ENCODE data around the gene ELL2.

ELL2 gene

DNA sequence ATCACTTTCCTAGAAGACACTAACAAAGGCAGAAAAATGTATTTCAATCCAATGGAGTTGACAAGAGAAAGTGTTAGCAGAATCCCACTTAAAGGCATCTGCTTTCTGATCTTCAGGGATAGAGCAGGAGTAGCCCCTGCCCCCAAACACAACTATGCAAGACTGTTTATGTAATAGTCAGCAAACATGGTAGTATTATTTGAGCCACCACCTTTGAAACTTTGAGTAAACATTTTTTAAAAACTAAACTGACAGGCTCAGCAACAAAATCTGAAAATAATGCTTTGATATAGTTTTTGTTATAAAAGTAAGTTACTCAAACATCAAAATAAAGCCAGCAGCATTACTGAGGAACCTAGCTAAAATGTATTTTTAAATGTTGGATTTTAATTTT is 4.8 kb downstream of the ELL2 start:
- Histone ChIP-seq H3K4me1 (ENCODE audit: control insufficient read depth, low read depth, low read length) (peaks cover 19% of the 10 kb centered on the region), H3K4me3 (ENCODE audit: low read length) (no peak overlapping the region), H2BK5ac (ENCODE audit: low read length) (no peak overlapping the region), H3K79me1 (ENCODE audit: low read length) (peaks cover 24% of the 10 kb centered on the region), H2AK5ac (ENCODE audit: low read length) (no peak overlapping the region), H2BK15ac (replicated peaks; ENCODE audit: low read depth) (no peak overlapping the region), H3K27ac (ENCODE audit: low read depth, low read length) (no peak overlapping the region), H3K36me3 (ENCODE audit: control insufficient read depth, insufficient read depth, low read length) (no peaks in the 10 kb centered on the region), H3K4ac (ENCODE audit: low read depth, low read length) (no peak overlapping the region), H2BK120ac (ENCODE audit: low read depth, low read length) (no peak overlapping the region), H3K9ac (ENCODE audit: low read length) (no peak overlapping the region), H3K18ac (ENCODE audit: low read length) (no peak overlapping the region), H3K79me2 (ENCODE audit: control insufficient read depth, insufficient read depth, low read length) (peaks cover 57% of the 10 kb centered on the region), H4K5ac (ENCODE audit: low read length) (no peak overlapping the region), H3K56ac (ENCODE audit: low read length) (no peak overlapping the region), H3K4me2 (ENCODE audit: low read length) (no peak overlapping the region), H3K23ac (ENCODE audit: low read length) (no peak overlapping the region), H4K8ac (ENCODE audit: low read depth, low read length) (no peak overlapping the region), H3K27me3 (ENCODE audit: insufficient read depth, low read length, poor library complexity) (no peaks in the 10 kb centered on the region)
- no peak for DNase-seq

DNA sequence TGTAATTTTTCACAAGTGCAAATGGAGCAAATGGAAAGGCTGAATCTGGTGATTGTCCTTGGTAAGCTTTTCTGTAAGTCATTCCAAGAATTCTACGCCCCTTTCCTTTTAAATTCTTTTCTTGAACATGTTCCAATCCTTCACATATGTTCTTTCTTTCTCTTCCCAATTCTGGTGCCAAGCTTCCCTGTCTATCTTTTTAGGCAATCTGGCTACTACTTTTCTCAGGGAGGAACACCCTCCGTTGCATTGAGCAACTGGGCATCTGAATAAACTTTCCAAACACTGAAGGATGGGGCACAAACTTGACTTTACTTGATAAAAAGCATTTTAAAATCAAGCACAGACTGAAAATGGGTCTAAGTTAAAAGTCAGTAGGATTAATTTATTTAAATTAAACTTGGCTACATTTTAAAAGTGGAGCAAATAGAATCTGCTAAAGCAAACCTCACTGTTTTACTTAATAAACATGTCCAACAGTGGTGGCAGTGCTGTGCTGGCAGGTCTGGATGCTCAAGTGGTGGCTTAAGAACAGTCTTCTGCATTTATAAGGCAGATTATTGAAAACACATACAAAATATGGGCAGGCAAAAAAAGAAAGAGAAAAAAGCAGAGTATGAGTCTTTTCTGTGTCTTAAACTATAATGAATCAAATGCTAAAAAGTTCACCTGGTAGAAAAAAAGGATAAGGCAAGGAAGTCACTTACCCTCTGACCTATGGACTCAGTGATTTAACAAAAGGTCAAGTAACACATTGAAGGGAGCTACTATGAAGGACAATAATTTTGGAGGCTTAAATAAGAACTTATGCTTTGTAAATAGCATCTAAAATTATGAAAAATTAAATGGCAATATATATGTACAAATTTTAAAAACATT is 5.4 kb downstream of the ELL2 start:
- no peak for DNase-seq
- no peak overlapping the region for H3K23ac ChIP-seq (ENCODE audit: low read length)
- no CpG with 5 or more reads among the region's 2 CpGs for WGBS (ENCODE audit: extremely low coverage, insufficient coverage, low lambda C conversion rate)
- H4K5ac ChIP-seq (ENCODE audit: low read length): no peak overlapping the region
- H4K8ac ChIP-seq (ENCODE audit: low read depth, low read length): no peak overlapping the region
- H3K18ac ChIP-seq (ENCODE audit: low read length): no peak overlapping the region
- no peak overlapping the region for H2BK5ac ChIP-seq (ENCODE audit: low read length)
- no peak overlapping the region for H3K27ac ChIP-seq (ENCODE audit: low read depth, low read length)
- peaks cover 60% of the 10 kb centered on the region for H3K79me2 ChIP-seq (ENCODE audit: control insufficient read depth, insufficient read depth, low read length)
- H3K4me3 ChIP-seq (ENCODE audit: low read length): no peak overlapping the region
- peaks cover 19% of the 10 kb centered on the region for H3K4me1 ChIP-seq (ENCODE audit: control insufficient read depth, low read depth, low read length)
- H3K9ac ChIP-seq (ENCODE audit: low read length): no peak overlapping the region
- peaks cover 24% of the 10 kb centered on the region for H3K79me1 ChIP-seq (ENCODE audit: low read length)
- no peaks in the 10 kb centered on the region for H3K27me3 ChIP-seq (ENCODE audit: insufficient read depth, low read length, poor library complexity)
- H3K36me3 ChIP-seq (ENCODE audit: control insufficient read depth, insufficient read depth, low read length): no peaks in the 10 kb centered on the region
- H2BK15ac ChIP-seq (replicated peaks; ENCODE audit: low read depth): no peak overlapping the region
- H2AK5ac ChIP-seq (ENCODE audit: low read length): no peak overlapping the region
- no peak overlapping the region for H3K4me2 ChIP-seq (ENCODE audit: low read length)
- no peak overlapping the region for H3K56ac ChIP-seq (ENCODE audit: low read length)
- no peak overlapping the region for H2BK120ac ChIP-seq (ENCODE audit: low read depth, low read length)
- no peak overlapping the region for H3K4ac ChIP-seq (ENCODE audit: low read depth, low read length)

DNA sequence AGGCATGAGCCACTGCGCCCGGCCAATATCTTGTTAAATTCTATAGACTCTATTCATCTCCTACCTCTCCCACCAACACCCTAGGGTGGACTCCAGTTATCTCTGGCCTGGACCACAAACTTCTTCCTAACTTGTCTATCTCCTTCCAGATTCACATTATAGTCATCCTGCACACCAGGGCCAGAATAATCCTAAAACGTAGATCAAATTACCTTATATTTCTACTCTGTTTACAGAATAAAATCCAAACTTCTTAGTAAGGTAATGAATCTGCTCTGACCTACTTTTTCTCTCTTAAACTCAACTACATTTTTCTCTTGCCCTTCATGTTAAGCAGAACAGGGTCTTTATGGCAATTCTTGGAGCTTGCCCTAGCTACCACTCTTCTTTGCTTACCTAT is 6.9 kb downstream of the ELL2 start:
- Histone ChIP-seq H3K4ac (ENCODE audit: low read depth, low read length) (no peak overlapping the region), H3K18ac (ENCODE audit: low read length) (no peak overlapping the region), H4K8ac (ENCODE audit: low read depth, low read length) (no peak overlapping the region), H3K36me3 (ENCODE audit: control insufficient read depth, insufficient read depth, low read length) (no peaks in the 10 kb centered on the region), H2BK120ac (ENCODE audit: low read depth, low read length) (no peak overlapping the region), H3K9ac (ENCODE audit: low read length) (no peak overlapping the region), H2BK15ac (replicated peaks; ENCODE audit: low read depth) (no peak overlapping the region), H3K27ac (ENCODE audit: low read depth, low read length) (no peak overlapping the region), H4K5ac (ENCODE audit: low read length) (no peak overlapping the region), H3K27me3 (ENCODE audit: insufficient read depth, low read length, poor library complexity) (no peaks in the 10 kb centered on the region), H2BK5ac (ENCODE audit: low read length) (no peak overlapping the region), H3K56ac (ENCODE audit: low read length) (no peak overlapping the region), H3K4me2 (ENCODE audit: low read length) (no peak overlapping the region), H3K23ac (ENCODE audit: low read length) (no peak overlapping the region), H3K4me3 (ENCODE audit: low read length) (no peak overlapping the region), H3K79me2 (ENCODE audit: control insufficient read depth, insufficient read depth, low read length) (peaks cover 47% of the 10 kb centered on the region), H3K4me1 (ENCODE audit: control insufficient read depth, low read depth, low read length) (peaks cover 15% of the 10 kb centered on the region), H3K79me1 (ENCODE audit: low read length) (peaks cover 15% of the 10 kb centered on the region), H2AK5ac (ENCODE audit: low read length) (no peak overlapping the region)
- DNase-seq: no peak
- WGBS (ENCODE audit: extremely low coverage, insufficient coverage, low lambda C conversion rate): no CpG with 5 or more reads among the region's 3 CpGs

DNA sequence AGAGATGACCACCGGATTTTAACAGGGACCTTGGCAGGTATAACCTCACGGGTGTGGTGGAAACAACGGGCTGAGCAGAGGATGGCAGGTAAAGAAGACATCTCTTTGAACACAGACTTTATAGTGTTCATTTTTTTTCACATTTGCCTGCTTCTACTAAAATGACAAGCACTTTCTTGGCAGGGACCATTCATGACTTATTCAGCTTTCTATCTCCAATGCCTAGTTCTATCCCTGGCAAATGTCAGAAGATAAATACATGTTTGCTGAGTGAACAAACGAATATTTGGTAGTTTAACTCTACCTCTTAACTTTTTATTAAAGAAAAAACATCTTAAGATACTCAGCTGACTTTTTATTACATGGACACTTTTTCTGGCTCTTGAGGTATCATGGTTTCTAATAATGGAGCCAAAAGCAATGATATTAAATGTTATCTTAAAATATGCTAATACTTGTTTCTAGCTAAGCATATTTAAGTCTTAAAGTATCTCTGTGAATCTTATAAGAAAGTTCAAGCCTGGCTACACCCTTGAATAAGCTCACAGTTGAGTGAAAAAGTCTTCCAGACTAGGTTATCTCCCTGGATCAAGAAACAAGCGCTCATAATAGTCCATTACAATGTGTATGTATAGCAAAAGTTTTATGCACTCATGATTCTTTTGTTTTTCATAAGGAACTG is 8.5 kb downstream of the ELL2 start:
- Histone ChIP-seq H3K56ac (ENCODE audit: low read length) (no peak overlapping the region), H2BK5ac (ENCODE audit: low read length) (no peak overlapping the region), H2AK5ac (ENCODE audit: low read length) (no peak overlapping the region), H3K79me2 (ENCODE audit: control insufficient read depth, insufficient read depth, low read length) (peaks cover 32% of the 10 kb centered on the region), H3K4me1 (ENCODE audit: control insufficient read depth, low read depth, low read length) (peaks cover 3% of the 10 kb centered on the region), H3K36me3 (ENCODE audit: control insufficient read depth, insufficient read depth, low read length) (no peaks in the 10 kb centered on the region), H3K27ac (ENCODE audit: low read depth, low read length) (no peak overlapping the region), H3K79me1 (ENCODE audit: low read length) (peaks cover 6% of the 10 kb centered on the region), H4K8ac (ENCODE audit: low read depth, low read length) (no peak overlapping the region), H2BK120ac (ENCODE audit: low read depth, low read length) (no peak overlapping the region), H2BK15ac (replicated peaks; ENCODE audit: low read depth) (no peak overlapping the region), H3K4me2 (ENCODE audit: low read length) (no peak overlapping the region), H3K4ac (ENCODE audit: low read depth, low read length) (no peak overlapping the region), H3K27me3 (ENCODE audit: insufficient read depth, low read length, poor library complexity) (no peaks in the 10 kb centered on the region), H3K18ac (ENCODE audit: low read length) (no peak overlapping the region), H3K4me3 (ENCODE audit: low read length) (no peak overlapping the region), H3K9ac (ENCODE audit: low read length) (no peak overlapping the region), H3K23ac (ENCODE audit: low read length) (no peak overlapping the region), H4K5ac (ENCODE audit: low read length) (no peak overlapping the region)
- WGBS (ENCODE audit: extremely low coverage, insufficient coverage, low lambda C conversion rate): no CpG with 5 or more reads among the region's 5 CpGs
- DNase-seq: no peak

DNA sequence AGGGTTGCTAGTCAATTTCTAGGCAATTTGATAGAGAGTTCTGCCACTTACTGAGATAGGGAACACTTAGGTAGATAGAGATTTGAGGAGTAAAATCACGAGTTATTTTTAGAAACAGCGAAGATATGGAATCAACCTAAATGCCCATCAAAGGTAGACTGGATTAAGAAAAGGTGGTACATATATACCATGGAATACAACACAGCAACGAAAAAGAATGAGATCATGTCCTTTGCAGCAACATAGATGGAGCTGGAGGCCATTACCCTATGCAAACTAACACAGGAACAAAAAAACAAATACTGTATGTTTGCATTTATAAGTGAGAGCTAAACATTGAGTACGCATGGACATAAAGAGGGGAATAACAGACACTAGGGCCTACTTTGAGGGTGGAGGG is 9.7 kb downstream of the ELL2 start:
- H3K27me3 ChIP-seq (ENCODE audit: insufficient read depth, low read length, poor library complexity): no peaks in the 10 kb centered on the region
- no peak overlapping the region for H4K5ac ChIP-seq (ENCODE audit: low read length)
- no peaks in the 10 kb centered on the region for H3K36me3 ChIP-seq (ENCODE audit: control insufficient read depth, insufficient read depth, low read length)
- H3K27ac ChIP-seq (ENCODE audit: low read depth, low read length): no peak overlapping the region
- no CpG with 5 or more reads among the region's 4 CpGs for WGBS (ENCODE audit: extremely low coverage, insufficient coverage, low lambda C conversion rate)
- no peak overlapping the region for H2AK5ac ChIP-seq (ENCODE audit: low read length)
- H3K18ac ChIP-seq (ENCODE audit: low read length): no peak overlapping the region
- H3K23ac ChIP-seq (ENCODE audit: low read length): no peak overlapping the region
- H2BK15ac ChIP-seq (replicated peaks; ENCODE audit: low read depth): no peak overlapping the region
- H3K4me2 ChIP-seq (ENCODE audit: low read length): no peak overlapping the region
- no peak for DNase-seq
- no peak overlapping the region for H3K4ac ChIP-seq (ENCODE audit: low read depth, low read length)
- H2BK5ac ChIP-seq (ENCODE audit: low read length): no peak overlapping the region
- no peak overlapping the region for H3K56ac ChIP-seq (ENCODE audit: low read length)
- no peak overlapping the region for H3K4me3 ChIP-seq (ENCODE audit: low read length)
- H2BK120ac ChIP-seq (ENCODE audit: low read depth, low read length): no peak overlapping the region
- H4K8ac ChIP-seq (ENCODE audit: low read depth, low read length): no peak overlapping the region
- no peaks in the 10 kb centered on the region for H3K4me1 ChIP-seq (ENCODE audit: control insufficient read depth, low read depth, low read length)
- H3K9ac ChIP-seq (ENCODE audit: low read length): no peak overlapping the region
- H3K79me2 ChIP-seq (ENCODE audit: control insufficient read depth, insufficient read depth, low read length): peaks cover 27% of the 10 kb centered on the region
- peaks cover 4% of the 10 kb centered on the region for H3K79me1 ChIP-seq (ENCODE audit: low read length)
